Caco-2 (cell line): Measurements from ENCODE around the gene C17orf113. TPM values are rescaled to one million over a fixed set of nuclear protein-coding genes. Genes with fewer than 3 reads are reported as not detected.

Experiments used
- BruUV-seq: library from RNA; stranded (reverse); fragments of 400-500 nt; replicated peaks from 2 replicates; lab custom pipeline; 2021; lab: Mats Ljungman, UMichigan
- CTCF ChIA-PET: fragments of 300-600 bp; sonication (Branson Sonifier 250); formaldehyde crosslinking; loops from one replicate; lab custom pipeline; 2022; ENCODE audit warnings: antibody characterized with exemption; lab: Charles Lee
- POLR2A ChIA-PET: fragments of 300-600 bp; sonication (Branson Sonifier 250); formaldehyde crosslinking; loops from one replicate; lab custom pipeline; 2022; ENCODE audit warnings: antibody characterized with exemption; lab: Charles Lee
- DNase-seq, 2 experiments: peaks; one replicate each; pipeline versions ENCODE4 v3.0.0 to v3.0.0-alpha.2; 2020 to 2022
- H3K27me3 ChIP-seq: replicated peaks from 2 replicates; pipeline ENCODE4 v1.6.0; 2011; ENCODE audit warnings: low read length; ENCODE audit not compliant: control insufficient read depth, insufficient read depth
- H3K36me3 ChIP-seq: 2 replicates; pipeline ENCODE4 v1.5.1; 2011; ENCODE audit warnings: low read length; ENCODE audit not compliant: control insufficient read depth, insufficient read depth
- H3K4me1 ChIP-seq: fragments of 250-450 bp; sonication (Bioruptor Pico); 2 replicates; pipeline ENCODE4 v1.5.1; 2020; ENCODE audit warnings: mild to moderate bottlenecking
- H3K4me3 ChIP-seq: 2 replicates; pipeline ENCODE4 v1.5.1; 2011; ENCODE audit warnings: low read depth, mild to moderate bottlenecking, control low read depth, low read length
- H3K9me3 ChIP-seq: fragments of 250-450 bp; sonication (Bioruptor Pico); 2 replicates; pipeline ENCODE4 v1.5.1; 2020; ENCODE audit warnings: mild to moderate bottlenecking, moderate library complexity
- H3K27ac Mint-ChIP-seq: one replicate; pipeline ENCODE4 v1.8.0; 2022; ENCODE audit warnings: mixed read lengths; ENCODE audit not compliant: unreplicated experiment
- H3K27me3 Mint-ChIP-seq: one replicate; pipeline ENCODE4 v1.8.0; 2022; ENCODE audit warnings: mixed read lengths; ENCODE audit not compliant: insufficient read depth, unreplicated experiment
- H3K36me3 Mint-ChIP-seq: one replicate; pipeline ENCODE4 v1.8.0; 2022; ENCODE audit warnings: mild to moderate bottlenecking, mixed read lengths; ENCODE audit not compliant: insufficient read depth, unreplicated experiment
- H3K4me1 Mint-ChIP-seq: one replicate; pipeline ENCODE4 v1.8.0; 2022; ENCODE audit warnings: low read depth, mixed read lengths; ENCODE audit not compliant: unreplicated experiment
- H3K4me3 Mint-ChIP-seq: one replicate; pipeline ENCODE4 v1.8.0; 2022; ENCODE audit warnings: mild to moderate bottlenecking, moderate library complexity, mixed read lengths; ENCODE audit not compliant: unreplicated experiment
- H3K9me3 Mint-ChIP-seq: one replicate; pipeline ENCODE4 v1.8.0; 2022; ENCODE audit warnings: mixed read lengths; ENCODE audit not compliant: unreplicated experiment
- CTCF ChIP-seq, 2 experiments: fragments of 200-600 bp in 1 of 2; IDR thresholded peaks; 1 replicate in 1 of 2; 2 replicates in 1 of 2; pipeline versions ENCODE4 v1.5.1 to v1.8.0; 2011 to 2022; ENCODE audit warnings: antibody characterized with exemption in 1 of 2, control low read depth in 1 of 2, inconsistent platforms in 1 of 2, low read depth in 1 of 2, low read length in 1 of 2, mild to moderate bottlenecking in 1 of 2, moderate library complexity in 1 of 2; ENCODE audit not compliant: insufficient read depth in 1 of 2, severe bottlenecking in 1 of 2, unreplicated experiment in 1 of 2
- intact Hi-C: fragments of 100-400 bp; cut with micrococcal nuclease; formaldehyde crosslinking; loops from one replicate; pipeline ENCODE4 v1.10.0; 2022; ENCODE audit not compliant: unreplicated experiment
- total RNA-seq: library from RNA; stranded (reverse); gene quantifications from 2 replicates; pipeline ENCODE4 v1.2.3, GENCODE V29; 2022

Gene C17orf113
- total RNA-seq, 1 experiment from 2014 or later, result 4.7 TPM

DNA sequence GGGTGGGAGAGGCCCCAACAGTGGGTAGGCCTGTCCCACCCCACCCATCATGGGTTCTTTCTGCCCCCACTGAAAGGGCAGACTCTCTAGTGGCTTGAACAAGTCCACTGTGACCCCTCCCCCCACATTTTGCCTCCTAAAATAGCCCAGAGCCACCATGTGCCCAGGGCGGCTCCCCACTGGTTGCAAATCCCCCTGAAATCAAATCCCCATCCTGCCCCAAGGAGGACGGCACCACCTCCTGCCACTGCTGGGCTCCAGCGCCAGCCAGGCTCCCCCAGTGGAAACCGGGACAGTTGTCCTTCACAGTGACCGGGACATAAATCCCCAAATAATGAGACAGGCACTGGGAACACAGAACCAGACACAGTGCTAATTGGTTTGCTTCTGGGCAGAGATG, 27.4 kb upstream of the C17orf113 start:
- H3K4me1 Mint-ChIP-seq, result no peaks in the 10 kb centered on the region
- Histone ChIP-seq H3K27me3 (no peaks in the 10 kb centered on the region), H3K36me3 (no peaks in the 10 kb centered on the region), H3K4me3 (no peak overlapping the region), H3K4me1 (no peaks in the 10 kb centered on the region), H3K9me3 (no peaks in the 10 kb centered on the region)
- CTCF ChIA-PET, result interaction anchor here (0.6 kb wide), 1 partner anchor 25 kb away, joined by 4 read pairs; no protein-coding TSS in a partner anchor
- H3K4me3 Mint-ChIP-seq, result no peak overlapping the region
- POLR2A ChIA-PET, result no interaction called here
- BruUV-seq, result no TSS peak
- H3K27me3 Mint-ChIP-seq, result no peaks in the 10 kb centered on the region
- intact Hi-C loops, result no loop called here
- no peak for TF ChIP-seq CTCF (IDR thresholded peaks at IDR 0.05; ENCODE audit: insufficient read depth in 1 of 2, low read depth in 1 of 2, low read length in 1 of 2, severe bottlenecking in 1 of 2, unreplicated experiment in 1 of 2)
- H3K9me3 Mint-ChIP-seq, result no peaks in the 10 kb centered on the region
- H3K27ac Mint-ChIP-seq, result no peak overlapping the region
- H3K36me3 Mint-ChIP-seq, result no peaks in the 10 kb centered on the region
- DNase-seq, result no peak

DNA sequence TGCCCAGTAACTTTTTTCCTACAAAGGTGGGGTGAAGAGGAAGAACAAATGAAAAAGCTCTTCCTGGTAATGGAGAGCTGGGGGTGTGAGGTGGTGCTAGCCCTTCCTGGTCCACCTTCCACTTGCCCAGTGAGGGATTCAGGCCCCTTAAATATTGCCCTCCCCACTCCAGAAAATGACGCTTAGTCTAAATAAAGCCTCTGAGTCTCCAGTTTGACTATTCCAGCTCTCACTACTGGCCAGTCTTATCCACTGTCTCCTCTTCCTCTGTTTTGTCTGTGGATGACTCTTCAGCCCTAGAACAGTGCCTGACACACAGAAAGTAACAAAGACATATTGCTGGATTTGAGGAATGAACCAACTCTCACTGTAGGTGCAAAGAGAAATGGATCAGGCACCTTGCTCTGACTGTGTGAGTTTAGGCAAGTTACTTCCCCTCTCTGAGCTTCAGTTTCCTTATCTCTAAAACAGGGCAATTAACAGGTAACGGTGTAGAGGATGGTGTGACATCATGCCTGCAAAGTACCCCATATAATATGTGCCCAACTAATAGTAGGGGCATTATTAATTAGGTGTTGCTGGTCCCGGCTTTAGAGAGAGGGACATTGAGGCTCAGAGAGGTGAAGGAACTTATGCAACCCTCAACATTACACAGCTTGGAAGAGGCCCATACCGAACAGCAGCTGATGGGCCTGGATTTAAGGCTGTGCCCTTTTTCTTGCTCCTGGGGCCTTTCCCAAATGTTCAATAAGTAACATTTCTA, 26.6 kb upstream of the C17orf113 start:
- H3K4me3 ChIP-seq, result no peak overlapping the region
- Mint-ChIP-seq H3K4me3 (no peak overlapping the region), H3K36me3 (no peaks in the 10 kb centered on the region), H3K27ac (no peak overlapping the region), H3K27me3 (no peaks in the 10 kb centered on the region), H3K9me3 (no peaks in the 10 kb centered on the region), H3K4me1 (no peaks in the 10 kb centered on the region)
- H3K36me3 ChIP-seq, result no peaks in the 10 kb centered on the region
- no peaks in the 10 kb centered on the region for H3K9me3 ChIP-seq
- no peak for TF ChIP-seq CTCF (IDR thresholded peaks at IDR 0.05; ENCODE audit: insufficient read depth in 1 of 2, low read depth in 1 of 2, low read length in 1 of 2, severe bottlenecking in 1 of 2, unreplicated experiment in 1 of 2)
- no peak for DNase-seq
- CTCF ChIA-PET, result interaction anchor here (0.5 to 0.6 kb wide), 2 partner anchors 20 to 26 kb away, joined by 3 to 4 read pairs; no protein-coding TSS in a partner anchor
- no peaks in the 10 kb centered on the region for H3K4me1 ChIP-seq
- intact Hi-C loops, result no loop called here
- H3K27me3 ChIP-seq, result no peaks in the 10 kb centered on the region
- BruUV-seq, result no TSS peak
- POLR2A ChIA-PET, result no interaction called here

DNA sequence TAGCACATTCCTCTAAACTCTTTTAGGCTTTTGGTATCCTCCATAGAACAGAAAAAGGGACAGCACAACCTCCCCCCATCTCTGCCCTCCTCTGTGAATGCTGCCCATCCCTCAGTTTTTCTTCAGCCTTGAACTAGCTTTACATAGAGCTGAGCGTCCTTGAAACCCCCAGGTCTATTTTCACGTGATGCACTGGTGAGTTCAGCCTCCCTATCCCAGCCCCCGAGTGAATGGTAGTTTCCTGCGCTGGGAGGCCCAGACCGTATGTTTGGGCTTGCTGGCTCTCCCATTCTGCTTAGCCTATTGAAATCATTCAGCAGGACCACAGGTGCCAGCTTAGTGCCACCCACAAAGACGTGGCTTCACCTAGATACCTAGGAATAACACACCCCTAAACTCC, 25.4 kb upstream of the C17orf113 start:
- H3K9me3 Mint-ChIP-seq, result no peaks in the 10 kb centered on the region
- intact Hi-C loops, result no loop called here
- no peaks in the 10 kb centered on the region for H3K36me3 Mint-ChIP-seq
- BruUV-seq, result no TSS peak
- DNase-seq, result no peak
- peaks cover 3% of the 10 kb centered on the region for H3K27me3 Mint-ChIP-seq
- Histone ChIP-seq H3K36me3 (no peaks in the 10 kb centered on the region), H3K4me3 (no peak overlapping the region), H3K27me3 (no peaks in the 10 kb centered on the region), H3K9me3 (no peaks in the 10 kb centered on the region), H3K4me1 (no peaks in the 10 kb centered on the region)
- no peaks in the 10 kb centered on the region for H3K4me1 Mint-ChIP-seq
- ChIA-PET POLR2A (no interaction called here), CTCF (no interaction called here)
- no peak overlapping the region for H3K27ac Mint-ChIP-seq
- H3K4me3 Mint-ChIP-seq, result no peak overlapping the region
- TF ChIP-seq CTCF (IDR thresholded peaks at IDR 0.05; ENCODE audit: insufficient read depth in 1 of 2, low read depth in 1 of 2, low read length in 1 of 2, severe bottlenecking in 1 of 2, unreplicated experiment in 1 of 2), result no peak
